Measurements from ENCODE around the gene ERO1B. TPM values are rescaled to one million over a fixed set of nuclear protein-coding genes. Genes with fewer than 3 reads are reported as not detected.

The ERO1B gene
- total and polyA plus RNA-seq, 2 of the 4 experiments (the other 2 are of a cell fraction), result 0.54 to 0.60 TPM

- Histone ChIP-seq H3K27me3 (ENCODE audit: control insufficient read depth, insufficient read depth, low read length) (no peaks in the 10 kb centered on the region), H3K27ac (ENCODE audit: insufficient read depth, low read length) (no peak overlapping the region), H3K9me1 (ENCODE audit: insufficient read depth, low read length) (no peaks in the 10 kb centered on the region), H4K5ac (ENCODE audit: low read depth, low read length) (no peak overlapping the region), H2BK5ac (ENCODE audit: low read depth, low read length, poor library complexity, severe bottlenecking) (no peak overlapping the region), H2AK5ac (ENCODE audit: low read depth, low read length) (no peak overlapping the region), H3K9ac (ENCODE audit: low read depth, low read length) (no peak overlapping the region), H4K20me1 (ENCODE audit: insufficient read depth, low read length) (no peaks in the 10 kb centered on the region), H3K79me1 (ENCODE audit: low read depth in 1 of 2, low read length in 2 of 2) (no peaks in the 10 kb centered on the region), H2BK15ac (ENCODE audit: low read depth, low read length) (no peak overlapping the region), H2AFZ (replicated peaks; ENCODE audit: low read length, poor library complexity) (no peak overlapping the region), H3K56ac (ENCODE audit: extremely low read depth, insufficient read depth, low read length) (no peak overlapping the region), H3K36me3 (ENCODE audit: control insufficient read depth, insufficient read depth, low read length) (no peaks in the 10 kb centered on the region), H3K14ac (replicated peaks; ENCODE audit: low read depth, low read length) (no peak overlapping the region), H2BK120ac (ENCODE audit: low read depth, low read length) (no peak overlapping the region), H3K4ac (ENCODE audit: low read depth, low read length) (no peak overlapping the region), H3K9me3 (ENCODE audit: control insufficient read depth, insufficient read depth, low read length) (no peaks in the 10 kb centered on the region), H3K4me3 (ENCODE audit: insufficient read depth, low read depth, low read length) (no peak overlapping the region), H3K4me1 (ENCODE audit: control insufficient read depth, insufficient read depth, low read length) (no peaks in the 10 kb centered on the region), H2BK20ac (ENCODE audit: low read depth, low read length) (no peak overlapping the region), H2AK9ac (replicated peaks; ENCODE audit: low read depth, low read length, poor library complexity) (no peak overlapping the region), H3K18ac (ENCODE audit: low read depth, low read length) (no peak overlapping the region), H3K4me2 (ENCODE audit: low read depth, low read length) (no peak overlapping the region), H4K8ac (ENCODE audit: low read depth in 2 of 2, low read length in 2 of 2) (no peak overlapping the region), H3K23ac (ENCODE audit: low read depth, low read length) (no peak overlapping the region), H4K91ac (ENCODE audit: insufficient read depth, low read depth, low read length) (no peak overlapping the region)
- intact Hi-C loops (cut with micrococcal nuclease), result no loop called here
- BruUV-seq (replicated peaks), result no TSS peak
- CTCF ChIA-PET, result no interaction called here
- POLR2A ChIA-PET (ENCODE audit: unreplicated experiment), result no interaction called here
- dilution Hi-C loops (cut with HindIII; ENCODE audit: low sequenced_read_pairs, unreplicated experiment), result no loop called here
- ATAC-seq (ENCODE audit: low read depth), result no peak
- no peak for DNase-seq
- WGBS, 2 experiments (ENCODE audit: extremely low coverage in 2 of 2, insufficient read length in 1 of 2), result no CpG with 5 or more reads among the region's 10 CpGs
- no peak for TF ChIP-seq CEBPB (IDR thresholded peaks at IDR 0.05; ENCODE audit: low read depth, low read length)
- no peak for TF ChIP-seq MXI1 (IDR thresholded peaks at IDR 0.05; ENCODE audit: borderline replicate concordance, low read depth, low read length)
- no peak for TF ChIP-seq POLR2A (IDR thresholded peaks at IDR 0.05; ENCODE audit: low read depth, low read length)
- TF ChIP-seq FOS (IDR thresholded peaks at IDR 0.05; ENCODE audit: low read depth, low read length), result no peak
- TF ChIP-seq MAZ (IDR thresholded peaks at IDR 0.05; ENCODE audit: borderline replicate concordance, low read depth, low read length), result no peak
- TF ChIP-seq MAFK (IDR thresholded peaks at IDR 0.05; ENCODE audit: low read depth, low read length), result no peak
- TF ChIP-seq ELK1 (IDR thresholded peaks at IDR 0.05; ENCODE audit: borderline replicate concordance, low read depth, low read length), result no peak
- no peak for TF ChIP-seq CTCF (conservative IDR thresholded peaks at IDR 0.05; ENCODE audit: low read depth, low read length)
- no peak for TF ChIP-seq NFE2L2 (IDR thresholded peaks at IDR 0.05; ENCODE audit: low read depth, low read length)
- TF ChIP-seq BHLHE40 (IDR thresholded peaks at IDR 0.05; ENCODE audit: low read depth, low read length), result no peak
- no peak for TF ChIP-seq RAD21 (IDR thresholded peaks at IDR 0.05; ENCODE audit: low read length)
- no peak for TF ChIP-seq RFX5 (IDR thresholded peaks at IDR 0.05; ENCODE audit: low read depth, low read length)
- no peak for TF ChIP-seq SMC3 (IDR thresholded peaks at IDR 0.05; ENCODE audit: low read depth, low read length)
- no peak for TF ChIP-seq USF2 (IDR thresholded peaks at IDR 0.05; ENCODE audit: low read depth, low read length)
- TF ChIP-seq RCOR1 (IDR thresholded peaks at IDR 0.05; ENCODE audit: insufficient replicate concordance, low read length), result no peak
- in situ Hi-C loops (cut with MboI; ENCODE audit: low sequenced_read_pairs), result no loop called here
Measured at GRCh38 chr1:236315092-236315491, 33.3 kb upstream of the ERO1B start.
